Upper lobe of left lung (tissue), 4 donors: ENCODE results near the gene COG5.

ENCODE experiments used
- EP300 ChIP-seq, 4 donors: sonication (generic); formaldehyde crosslinking; IDR thresholded peaks; one replicate each; pipeline ENCODE4 v1.5.1; 2017; ENCODE audit warnings: antibody characterized with exemption in 4 of 4, control low read depth in 2 of 4
- POLR2A ChIP-seq, 4 donors: fragments of 450-650 bp; IDR thresholded peaks; one replicate each; pipeline ENCODE4 v1.5.1; 2016 to 2017; ENCODE audit warnings: antibody characterized with exemption in 4 of 4, mild to moderate bottlenecking in 2 of 4
- POLR2AphosphoS5 ChIP-seq, 2 donors: sonication (generic); formaldehyde crosslinking; IDR thresholded peaks; one replicate each; pipeline ENCODE4 v1.5.1; 2017; ENCODE audit warnings: antibody characterized with exemption in 2 of 2
- TF ChIP-seq, protein P1 (sequence below), 6 experiments: fragments of 450-650 bp in 4 of 6; fragments of 200-600 bp in 2 of 6; sonication (generic) in 2 of 6; IDR thresholded peaks; one replicate each; pipeline ENCODE4 v1.5.1; 2016 to 2019; ENCODE audit warnings: antibody characterized with exemption in 6 of 6

DNA sequence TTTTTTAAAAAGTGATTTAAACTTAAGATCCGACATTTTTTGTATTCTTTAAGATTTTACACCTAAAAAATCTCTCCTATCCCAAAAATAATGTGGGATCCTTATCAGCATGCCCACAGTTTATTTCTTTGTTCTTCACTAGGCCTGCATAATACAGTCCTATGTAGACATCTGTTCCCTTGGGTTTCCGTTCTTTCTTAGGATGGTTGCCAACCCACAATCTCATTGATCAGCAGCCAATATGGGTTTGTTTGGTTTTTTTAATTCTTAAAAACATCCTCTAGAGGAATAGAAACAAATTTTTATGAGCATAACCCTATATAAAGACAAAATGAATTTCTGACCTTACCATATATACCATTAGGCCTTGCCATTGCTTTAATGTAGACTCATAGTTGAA is 403.3 kb downstream of the COG5 start:
- TF ChIP-seq, protein P1, sequence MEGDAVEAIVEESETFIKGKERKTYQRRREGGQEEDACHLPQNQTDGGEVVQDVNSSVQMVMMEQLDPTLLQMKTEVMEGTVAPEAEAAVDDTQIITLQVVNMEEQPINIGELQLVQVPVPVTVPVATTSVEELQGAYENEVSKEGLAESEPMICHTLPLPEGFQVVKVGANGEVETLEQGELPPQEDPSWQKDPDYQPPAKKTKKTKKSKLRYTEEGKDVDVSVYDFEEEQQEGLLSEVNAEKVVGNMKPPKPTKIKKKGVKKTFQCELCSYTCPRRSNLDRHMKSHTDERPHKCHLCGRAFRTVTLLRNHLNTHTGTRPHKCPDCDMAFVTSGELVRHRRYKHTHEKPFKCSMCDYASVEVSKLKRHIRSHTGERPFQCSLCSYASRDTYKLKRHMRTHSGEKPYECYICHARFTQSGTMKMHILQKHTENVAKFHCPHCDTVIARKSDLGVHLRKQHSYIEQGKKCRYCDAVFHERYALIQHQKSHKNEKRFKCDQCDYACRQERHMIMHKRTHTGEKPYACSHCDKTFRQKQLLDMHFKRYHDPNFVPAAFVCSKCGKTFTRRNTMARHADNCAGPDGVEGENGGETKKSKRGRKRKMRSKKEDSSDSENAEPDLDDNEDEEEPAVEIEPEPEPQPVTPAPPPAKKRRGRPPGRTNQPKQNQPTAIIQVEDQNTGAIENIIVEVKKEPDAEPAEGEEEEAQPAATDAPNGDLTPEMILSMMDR (IDR thresholded peaks at IDR 0.05): no peak
- TF ChIP-seq POLR2A (IDR thresholded peaks at IDR 0.05) (no peak), EP300 (IDR thresholded peaks at IDR 0.05) (no peak), POLR2AphosphoS5 (IDR thresholded peaks at IDR 0.05) (no peak)
